UCSD-AML1 (cell line): ENCODE results near the gene ESYT1.
A peak's percentile ranks its signal among the peaks of the same experiment; 100 is the strongest.
"Not testable (repeated sequence)": the region's sequence is repeated elsewhere in the genome, so short reads cannot be mapped to it uniquely, and the experiment has no call there.

Source experiments
- DNase-seq: peaks from one replicate; lab custom pipeline; 2025; ENCODE audit not compliant: unreplicated experiment; lab: John Stamatoyannopoulos, UW

ESYT1 gene

GRCh38 chr12:56104109-56104814 is 23.8 kb upstream of the ESYT1 start, which contains the start of gene PA2G4:
TSS of gene PA2G4 (plus strand) at chr12:56104559. CDS start at chr12:56104738, 179 bp downstream.
- DNase-seq, result peak; percentile 99

DNA sequence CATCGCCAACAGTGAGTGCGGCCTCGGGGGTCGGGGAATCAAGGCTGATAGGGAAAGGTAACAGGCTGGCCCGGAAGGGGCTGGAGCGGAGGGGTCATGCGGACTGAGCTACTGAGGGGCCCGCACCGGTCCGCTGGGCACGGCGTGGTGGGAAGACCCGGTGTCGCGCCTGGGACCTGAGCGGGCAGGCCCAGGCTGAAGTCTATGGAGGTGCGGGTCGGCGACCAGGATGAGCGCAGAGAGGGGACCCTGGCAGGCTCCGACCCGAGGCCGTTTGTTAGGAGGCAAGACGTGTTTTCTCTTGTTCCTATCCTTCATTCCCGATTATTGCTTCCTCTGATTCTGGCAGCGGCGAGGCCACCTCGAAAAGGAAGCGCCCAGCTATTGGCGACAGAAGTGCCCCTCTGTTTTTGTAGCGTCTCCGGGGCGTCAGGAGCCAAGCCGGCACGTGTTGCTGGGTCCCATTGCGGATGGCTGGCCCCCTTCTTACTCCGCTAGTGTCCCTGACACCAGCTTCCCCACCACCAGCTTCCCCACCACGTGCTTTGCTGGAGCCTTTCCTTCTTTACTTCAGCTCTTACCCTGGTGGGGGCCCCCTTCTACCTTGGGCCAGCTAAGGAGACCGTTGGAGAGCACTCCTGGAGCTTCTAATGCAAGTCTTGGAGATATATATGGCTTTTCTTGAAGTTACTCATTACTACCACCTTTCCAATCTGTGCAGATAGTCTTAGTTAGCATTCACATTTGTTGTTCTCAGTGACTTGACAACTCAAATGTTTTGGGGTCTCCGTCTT is 23.1 kb upstream of the ESYT1 start:
- DNase-seq, result peak; percentile 51

DNA sequence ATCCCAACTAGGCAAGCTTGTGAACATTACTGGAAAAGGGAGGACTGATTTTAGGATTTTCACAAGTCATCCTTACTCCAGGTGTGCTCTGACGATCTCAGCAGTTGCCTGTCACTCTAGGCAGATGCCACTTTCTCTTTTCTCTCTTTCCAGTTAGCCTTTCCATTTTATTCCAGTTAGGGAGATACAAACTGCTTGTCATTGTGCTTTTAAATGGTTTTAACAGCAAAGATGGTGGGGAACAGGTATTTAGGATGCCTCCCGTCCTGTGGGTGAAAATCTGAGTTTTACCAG is 22.5 kb upstream of the ESYT1 start:
- no peak for DNase-seq

GRCh38 chr12:56107242-56107641 is 20.8 kb upstream of the ESYT1 start:
- no peak for DNase-seq

DNA sequence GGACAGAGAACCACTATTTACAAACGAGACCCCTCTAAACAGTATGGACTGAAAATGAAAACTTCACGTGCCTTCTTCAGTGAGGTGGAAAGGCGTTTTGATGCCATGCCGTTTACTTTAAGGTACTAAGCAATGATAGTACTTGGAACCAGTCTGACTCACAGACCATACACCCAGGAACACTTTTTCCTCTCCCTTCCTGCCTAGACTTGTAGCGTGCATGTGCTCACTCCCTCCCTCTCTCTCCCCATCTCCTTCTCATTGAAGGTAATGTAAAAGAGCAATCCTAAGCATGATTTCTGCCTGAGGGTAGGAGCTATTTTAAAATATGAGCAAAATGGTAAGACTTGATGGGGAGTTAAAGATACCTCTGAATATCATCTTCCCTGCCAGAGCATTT is 17.5 kb upstream of the ESYT1 start:
- DNase-seq, result no peak

DNA sequence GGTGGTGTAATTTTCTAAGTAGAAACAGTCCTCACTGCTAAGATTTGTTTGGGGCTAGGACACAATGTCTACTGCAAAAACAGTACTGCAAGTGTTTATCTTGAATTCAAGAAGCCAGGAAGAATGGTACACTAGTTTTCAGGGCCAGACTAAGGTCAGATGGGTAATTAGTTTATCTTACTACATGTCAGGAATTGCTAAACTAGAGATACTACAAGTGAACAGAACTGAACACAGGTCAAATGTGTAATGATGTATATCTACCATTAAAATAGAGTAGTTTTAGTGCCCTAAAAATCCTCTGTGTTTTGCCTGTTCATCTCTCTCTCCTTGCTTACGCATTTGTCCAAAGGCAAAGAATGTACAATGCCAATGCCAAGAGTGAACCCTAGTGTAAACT is 14.0 kb upstream of the ESYT1 start:
- DNase-seq, result no peak

DNA sequence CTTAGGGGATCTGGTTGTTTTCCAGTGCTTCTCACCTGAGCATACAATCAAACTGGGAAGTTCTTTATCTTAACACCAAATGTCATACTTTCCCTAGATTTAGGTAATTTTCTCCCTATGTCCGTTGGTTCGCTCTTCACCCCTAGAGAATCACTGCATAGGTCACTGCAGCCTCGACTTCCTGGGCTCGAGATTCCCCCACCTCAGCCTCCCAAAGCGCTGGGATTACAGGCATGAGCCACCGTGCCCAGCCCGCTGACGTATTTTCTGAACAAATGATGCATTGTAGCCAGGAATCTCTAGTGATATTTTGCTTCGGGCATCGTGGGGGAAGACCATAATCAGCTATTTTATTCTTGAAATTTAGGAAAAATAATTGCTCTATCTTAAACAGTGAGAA is 12.7 kb upstream of the ESYT1 start:
- DNase-seq, result no peak

DNA sequence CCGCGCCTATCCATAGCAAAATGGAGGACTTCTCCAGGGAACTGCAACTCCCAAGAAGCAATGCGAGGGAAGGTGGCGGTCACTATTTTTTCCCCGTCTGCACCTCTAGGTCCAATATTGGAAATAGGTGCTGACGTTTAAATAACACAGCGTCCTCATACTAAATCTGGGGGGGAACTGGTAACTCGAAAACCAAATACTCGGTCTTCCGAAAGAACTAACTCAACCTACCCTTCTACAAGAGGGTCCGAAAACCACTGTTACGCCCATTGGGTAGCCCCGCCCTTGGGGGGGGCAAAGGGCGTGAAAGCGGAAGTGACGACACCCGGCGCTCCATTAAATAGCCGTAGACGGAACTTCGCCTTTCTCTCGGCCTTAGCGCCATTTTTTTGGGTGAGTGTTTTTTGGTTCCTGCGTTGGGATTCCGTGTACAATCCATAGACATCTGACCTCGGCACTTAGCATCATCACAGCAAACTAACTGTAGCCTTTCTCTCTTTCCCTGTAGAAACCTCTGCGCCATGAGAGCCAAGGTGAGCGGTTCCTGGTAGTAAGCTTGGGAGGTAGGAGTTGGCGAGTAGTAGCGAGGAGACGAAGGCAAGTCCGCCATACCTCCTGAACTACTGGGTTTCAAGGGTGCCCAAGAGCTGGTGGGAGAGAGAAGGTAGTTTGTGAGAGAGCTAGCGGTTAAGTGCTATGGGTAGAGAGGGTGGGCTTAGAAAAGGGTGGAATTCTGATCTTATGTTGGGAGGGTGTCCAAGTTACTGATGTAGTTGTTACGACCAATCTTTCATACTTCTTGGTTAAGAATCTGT is 11.6 kb upstream of the ESYT1 start, which contains the start of gene RPL41:
Gene RPL41, plus strand, starts transcription at position 367 of the 815 bp plus-strand sequence.
- peak; percentile 92 for DNase-seq

GRCh38 chr12:56117082-56117706 is 10.9 kb upstream of the ESYT1 start:
- DNase-seq, result not testable (repeated sequence)

- peak; percentile 97 for DNase-seq
These were observed 10.0 kb upstream of the ESYT1 start, which contains the start of gene ZC3H10 for GRCh38 chr12:56117778-56118687. TSS of gene ZC3H10 (plus strand) at chr12:56118266. CDS start at chr12:56120563, 2,297 bp downstream.

GRCh38 chr12:56118688-56119357 is 9.2 kb upstream of the ESYT1 start:
- no peak for DNase-seq

DNA sequence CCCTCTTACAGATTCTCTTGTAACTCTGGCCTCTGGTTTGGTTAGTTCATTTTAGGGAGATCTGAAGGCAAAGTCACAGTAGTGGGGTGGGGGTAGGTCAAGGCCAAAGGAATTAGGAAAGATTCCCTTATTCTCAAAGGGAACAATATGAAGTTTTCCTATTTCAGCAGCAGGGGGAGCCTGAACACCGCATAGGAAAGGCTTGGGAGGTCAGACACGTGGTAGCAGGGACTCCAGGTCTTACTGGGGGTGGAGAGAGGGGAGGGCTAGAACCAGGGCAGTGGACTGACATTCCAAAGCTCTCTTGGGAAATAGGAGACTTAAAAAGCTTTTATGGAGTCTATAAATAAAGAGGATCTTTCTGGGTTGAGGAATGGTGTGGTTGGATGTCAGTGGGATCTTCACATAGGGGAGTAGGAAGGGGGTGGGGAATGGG is 8.7 kb upstream of the ESYT1 start:
- DNase-seq, result peak; percentile 55

DNA sequence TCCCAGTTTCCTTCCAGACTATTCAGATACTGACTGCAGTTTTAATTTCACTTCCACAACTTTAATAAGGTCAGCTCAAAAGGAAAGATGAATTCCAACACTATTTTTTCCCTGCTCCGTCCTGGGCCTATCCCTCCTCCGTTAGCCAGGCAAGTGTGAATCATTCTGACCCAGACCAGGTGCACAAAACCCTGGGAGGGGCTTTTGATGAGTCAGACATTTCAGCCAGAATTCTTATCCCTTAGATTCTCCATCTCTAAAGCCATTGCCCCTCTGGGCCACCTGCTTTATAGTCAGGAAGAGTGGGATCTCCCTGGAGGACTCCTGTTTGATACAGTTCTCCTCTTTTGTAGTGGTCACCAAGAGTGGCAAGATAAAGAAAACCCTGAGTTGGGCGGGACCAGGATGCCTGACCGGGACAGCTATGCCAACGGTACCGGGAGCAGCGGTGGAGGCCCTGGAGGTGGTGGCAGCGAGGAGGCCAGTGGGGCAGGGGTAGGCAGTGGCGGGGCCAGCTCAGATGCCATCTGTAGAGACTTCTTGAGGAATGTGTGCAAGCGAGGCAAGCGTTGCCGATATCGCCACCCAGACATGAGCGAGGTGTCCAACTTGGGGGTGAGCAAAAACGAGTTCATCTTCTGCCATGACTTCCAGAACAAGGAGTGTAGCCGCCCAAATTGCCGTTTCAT is 7.8 kb upstream of the ESYT1 start:
- no peak for DNase-seq

GRCh38 chr12:56121204-56121870 is 6.7 kb upstream of the ESYT1 start:
- DNase-seq, result no peak

GRCh38 chr12:56122637-56123036 is 5.4 kb upstream of the ESYT1 start:
- no peak for DNase-seq

GRCh38 chr12:56124133-56124532 is 3.9 kb upstream of the ESYT1 start:
- DNase-seq, result no peak

GRCh38 chr12:56126732-56127239 is 1.3 kb upstream of the ESYT1 start:
- DNase-seq, result no peak

GRCh38 chr12:56127485-56127887 is 581 bp upstream of the ESYT1 start:
- no peak for DNase-seq
